ENCODE measurements around the gene TPGS2.
"Not testable (repeated sequence)": the region's sequence is repeated elsewhere in the genome, so short reads cannot be mapped to it uniquely, and the experiment has no call there.

The TPGS2 gene

DNA sequence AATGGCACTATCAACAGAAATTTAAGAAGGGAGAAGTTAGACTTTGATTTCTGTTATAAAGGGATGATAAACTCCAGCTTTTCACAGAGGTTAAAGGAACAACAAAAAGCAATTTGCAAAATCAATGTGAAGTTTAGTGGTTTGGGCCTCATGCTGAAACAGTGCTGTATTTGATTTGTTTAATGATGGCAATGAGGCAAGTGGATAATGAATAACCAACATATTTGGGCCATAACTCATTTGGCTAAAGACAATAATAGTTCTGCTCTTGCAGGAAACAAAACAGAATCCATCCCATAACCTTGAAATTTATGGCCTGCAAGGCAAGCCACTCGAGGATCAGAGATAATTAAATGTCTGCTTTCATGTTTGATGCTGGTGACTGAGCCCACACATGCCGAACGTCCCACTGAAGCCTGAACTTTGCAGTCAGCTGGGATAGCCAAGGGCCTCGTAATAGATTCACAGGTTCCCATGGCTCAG is 56.5 kb downstream of the TPGS2 start:
- no peak for DNase-seq

DNA sequence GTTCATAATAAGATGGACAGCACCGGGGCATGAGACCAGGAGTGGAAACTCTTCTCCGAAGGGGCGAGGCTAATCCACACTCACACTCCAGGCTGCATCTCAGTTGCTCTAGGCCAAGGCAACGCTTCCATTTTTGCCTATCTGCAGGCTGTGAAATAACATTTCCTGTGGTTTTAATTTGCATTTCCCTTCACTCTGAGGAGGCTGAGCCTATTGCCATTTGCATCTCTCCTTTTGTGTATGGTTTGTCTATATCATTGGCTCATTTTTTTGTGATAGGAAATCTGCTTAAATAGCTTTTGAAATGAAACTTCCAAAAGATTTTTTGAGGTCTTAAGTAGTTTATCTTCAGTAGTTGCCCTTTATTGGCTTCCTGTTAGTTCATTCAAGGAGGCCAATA is 57.6 kb downstream of the TPGS2 start:
- DNase-seq = no peak

DNA sequence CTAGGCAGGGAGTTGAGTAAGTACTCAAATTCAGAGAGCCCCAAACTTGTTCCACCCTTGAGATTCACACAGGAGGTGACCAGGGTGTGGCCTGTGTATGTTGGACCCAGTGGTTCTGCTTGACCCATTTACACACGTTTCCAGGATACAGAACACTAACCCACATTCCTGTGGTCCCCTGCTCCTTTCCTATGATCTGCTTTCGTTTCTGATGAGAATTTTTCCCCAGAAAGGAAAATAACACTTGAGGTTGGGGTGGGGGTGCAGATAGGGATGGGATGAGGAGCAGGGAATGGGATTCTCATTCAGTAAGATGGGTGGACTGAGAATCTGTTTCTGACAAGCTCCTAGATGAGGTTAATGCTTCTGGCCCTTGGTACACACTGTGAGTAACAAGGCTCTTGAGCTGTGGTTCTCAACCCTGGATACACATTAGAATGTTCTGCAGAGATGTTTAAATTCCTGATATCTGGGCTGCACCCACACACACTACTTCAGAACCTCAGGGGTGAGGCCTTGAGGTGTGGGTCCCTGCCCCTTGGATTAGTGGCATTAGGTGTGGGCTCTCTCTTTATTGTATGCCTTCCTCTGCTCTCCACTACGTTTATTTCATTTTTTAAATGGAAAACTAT is 58.4 kb downstream of the TPGS2 start:
- no peak for DNase-seq

DNA sequence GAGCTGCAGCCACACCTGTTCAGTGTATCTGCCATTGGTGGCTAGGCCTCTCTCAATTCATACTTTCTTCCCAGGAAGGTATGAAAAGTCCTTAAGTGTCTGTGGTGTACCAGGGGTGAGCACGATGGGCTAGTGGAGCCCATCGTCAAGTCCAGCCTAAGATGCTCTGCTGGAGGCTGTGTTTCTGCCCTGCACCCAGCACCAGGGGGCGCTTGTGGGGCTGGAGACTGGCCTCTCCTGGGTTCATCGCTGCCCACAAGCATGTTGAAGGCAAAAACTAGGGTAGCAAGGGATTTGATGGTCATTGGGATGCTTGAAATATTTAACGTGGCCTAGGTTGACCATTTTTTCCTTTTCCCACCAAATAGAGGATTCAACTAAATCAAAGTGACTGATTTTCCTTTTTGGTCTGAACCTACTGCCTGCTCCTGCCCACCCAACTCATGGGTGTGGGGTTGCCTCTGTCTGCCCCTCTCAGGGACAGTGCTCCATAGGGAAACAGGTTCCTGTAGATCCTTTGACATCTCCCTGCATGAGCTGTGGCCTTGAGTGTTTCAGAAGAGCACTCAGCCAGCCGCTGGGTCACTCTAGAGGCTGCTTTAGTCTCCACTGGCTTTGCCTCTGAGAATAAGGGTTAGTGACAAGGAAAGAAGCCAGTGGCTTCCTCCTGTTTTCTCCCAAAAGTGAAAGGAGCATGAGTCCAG is 59.0 kb downstream of the TPGS2 start:
- peak; percentile 41 for DNase-seq

DNA sequence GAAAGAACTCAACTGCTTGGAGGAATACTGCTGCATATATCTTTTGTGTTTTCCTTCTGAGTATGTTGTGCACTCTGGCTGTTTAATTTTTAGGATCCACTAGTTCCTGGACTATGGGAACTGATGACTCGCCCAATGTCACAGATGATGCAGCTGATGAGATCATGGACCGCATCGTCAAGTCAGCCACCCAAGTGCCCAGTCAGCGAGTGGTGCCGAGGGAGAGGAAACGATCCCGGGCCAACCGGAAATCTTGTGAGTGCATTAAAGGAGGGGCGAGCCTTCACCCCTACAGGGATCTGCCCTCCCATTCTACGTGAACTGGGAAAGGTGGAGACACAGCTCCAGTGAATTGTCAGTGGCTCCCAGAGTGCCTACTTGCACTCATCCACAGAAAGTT is 59.6 kb downstream of the TPGS2 start:
- no peak for DNase-seq

DNA sequence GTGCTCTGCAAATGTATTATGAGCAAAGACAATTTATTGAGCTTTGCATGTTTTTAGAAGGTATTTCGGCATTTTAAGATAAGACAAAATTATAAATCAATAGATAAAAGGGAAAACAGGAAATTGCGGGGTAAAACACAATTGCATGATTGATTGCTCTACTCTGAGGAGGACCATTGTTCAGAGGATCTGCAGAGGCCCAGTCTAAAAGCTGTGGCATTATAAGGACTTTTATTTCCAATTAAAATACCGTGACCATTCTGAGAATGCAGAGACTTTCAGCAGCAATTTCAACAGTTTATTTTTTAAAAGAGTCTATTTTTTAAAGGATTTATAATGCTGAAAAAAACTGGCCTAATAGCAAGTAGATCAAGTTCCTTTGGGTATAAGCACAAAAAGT is 62.0 kb downstream of the TPGS2 start:
- no peak for DNase-seq

DNA sequence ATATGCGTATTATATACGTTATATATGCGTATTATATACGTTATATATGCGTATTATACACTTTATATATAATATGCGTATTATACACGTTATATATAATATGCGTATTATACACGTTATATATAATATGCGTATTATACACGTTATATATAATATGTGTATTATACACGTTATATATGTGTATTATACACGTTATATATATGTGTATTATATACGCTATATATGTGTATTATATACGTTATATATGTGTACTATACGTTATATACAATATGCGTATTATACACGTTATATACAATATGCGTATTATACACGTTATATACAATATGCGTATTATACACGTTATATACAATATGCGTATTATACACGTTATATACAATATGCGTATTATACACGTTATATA is 65.8 kb downstream of the TPGS2 start:
- DNase-seq = not testable (repeated sequence)

DNA sequence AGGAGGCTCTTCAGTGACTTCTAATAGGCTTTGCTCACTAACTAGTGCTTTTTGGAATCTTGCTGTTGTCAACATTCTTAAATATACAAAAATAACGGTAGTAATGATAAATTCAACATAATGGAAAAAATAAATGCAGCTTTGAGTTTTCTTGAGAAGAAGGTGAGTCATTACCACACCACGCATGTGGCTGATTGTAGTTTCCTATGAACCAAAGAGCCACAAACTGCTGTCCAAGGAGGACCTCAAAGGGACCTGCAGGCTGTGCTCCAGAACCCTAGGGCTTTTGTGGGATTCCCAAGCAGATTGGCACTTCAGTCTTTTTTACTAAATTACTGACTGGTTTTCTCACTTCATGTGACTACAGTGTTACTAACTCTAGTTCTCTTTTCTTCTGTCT is 66.7 kb downstream of the TPGS2 start:
- no peak for DNase-seq

DNA sequence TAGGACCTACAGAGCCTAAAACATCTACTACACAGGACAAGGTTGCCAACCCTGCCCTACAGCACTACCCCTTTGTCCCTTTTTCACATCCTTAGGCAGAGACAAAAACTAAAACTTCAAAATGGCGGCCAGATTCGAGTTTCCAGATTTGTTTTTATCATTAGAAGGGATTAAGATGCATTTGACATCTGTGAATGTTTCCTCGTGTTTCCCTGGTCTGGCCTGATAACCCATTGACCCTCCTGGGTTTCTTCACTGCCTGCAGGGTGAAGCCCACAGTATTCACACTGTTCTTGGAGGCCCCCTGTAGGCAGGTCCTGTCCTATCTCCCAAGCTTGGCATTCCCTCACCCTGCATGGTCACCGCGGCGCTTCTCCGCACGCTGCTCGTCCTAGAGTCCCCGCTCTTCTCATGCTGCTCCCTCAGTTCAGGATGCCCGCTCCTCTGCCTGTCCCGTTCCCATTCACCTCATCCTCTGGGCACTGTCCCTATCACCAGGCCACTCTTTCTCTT is 67.6 kb downstream of the TPGS2 start:
- DNase-seq = no peak

DNA sequence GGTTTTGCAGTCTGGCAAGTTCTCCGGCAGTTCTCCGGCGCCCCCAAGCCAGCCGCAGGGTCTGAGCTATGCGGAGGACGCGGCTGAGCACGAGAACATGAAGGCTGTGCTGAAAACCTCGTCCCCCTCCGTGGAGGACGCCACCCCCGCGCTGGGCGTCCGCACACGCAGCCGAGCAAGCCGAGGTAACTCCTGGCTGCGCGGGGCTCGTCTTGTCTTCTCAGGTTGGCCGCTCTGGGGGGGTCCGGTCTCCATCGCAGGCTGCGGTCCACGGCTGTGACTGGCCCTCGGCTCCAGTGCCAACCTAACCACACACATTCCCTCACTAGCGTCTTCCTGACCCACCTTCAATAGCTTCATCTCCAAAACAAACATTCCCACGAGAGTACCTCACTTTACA is 68.2 kb downstream of the TPGS2 start:
- DNase-seq = no peak

DNA sequence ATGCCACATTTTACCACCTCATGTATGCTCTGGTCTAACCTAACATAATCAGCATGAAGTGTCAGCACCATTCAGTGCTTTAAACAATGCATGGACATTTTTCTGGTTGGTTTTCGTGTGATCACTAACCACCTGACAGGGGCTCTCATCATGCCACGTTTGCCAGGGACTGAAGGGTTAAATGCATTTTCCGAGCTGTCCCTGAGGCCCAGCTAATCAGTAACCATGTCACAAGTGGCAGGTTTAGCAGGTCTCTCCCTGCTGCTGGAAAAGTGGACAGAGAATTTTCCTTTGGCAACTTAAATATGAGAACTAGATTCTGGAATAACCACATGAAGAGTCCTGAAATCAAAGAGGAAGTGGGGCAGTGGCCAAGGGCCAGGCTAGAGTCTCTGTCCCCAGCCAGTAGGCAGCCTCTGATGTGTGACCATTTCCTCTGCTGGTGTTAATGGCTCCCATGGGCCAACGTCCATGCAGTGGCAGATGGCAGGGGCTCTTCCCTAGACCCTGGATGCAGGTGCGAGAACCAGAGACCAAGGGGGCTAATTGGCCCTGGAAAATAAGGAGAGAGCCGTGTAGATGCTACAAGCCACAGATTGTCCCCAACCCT is 69.5 kb downstream of the TPGS2 start:
- DNase-seq = no peak

DNA sequence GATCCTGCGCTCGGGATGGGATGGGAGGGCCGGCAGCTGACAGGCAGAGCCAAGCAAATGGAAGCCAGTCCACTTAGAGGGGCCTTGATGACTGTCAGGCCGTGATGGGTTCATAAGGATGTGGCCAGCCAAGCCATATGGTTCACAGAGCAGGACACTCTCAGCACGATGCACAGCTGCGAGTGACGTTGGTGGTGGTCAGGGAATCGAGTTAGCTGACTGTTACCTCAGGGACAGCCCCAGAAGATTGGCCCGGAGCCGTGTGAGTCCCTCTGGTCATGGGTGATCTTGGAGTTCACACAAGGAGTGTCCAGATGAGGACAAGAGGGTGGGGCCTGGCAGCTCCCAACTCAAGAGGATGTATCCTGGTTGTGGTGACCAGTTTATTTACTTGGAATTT is 70.2 kb downstream of the TPGS2 start:
- DNase-seq = no peak

DNA sequence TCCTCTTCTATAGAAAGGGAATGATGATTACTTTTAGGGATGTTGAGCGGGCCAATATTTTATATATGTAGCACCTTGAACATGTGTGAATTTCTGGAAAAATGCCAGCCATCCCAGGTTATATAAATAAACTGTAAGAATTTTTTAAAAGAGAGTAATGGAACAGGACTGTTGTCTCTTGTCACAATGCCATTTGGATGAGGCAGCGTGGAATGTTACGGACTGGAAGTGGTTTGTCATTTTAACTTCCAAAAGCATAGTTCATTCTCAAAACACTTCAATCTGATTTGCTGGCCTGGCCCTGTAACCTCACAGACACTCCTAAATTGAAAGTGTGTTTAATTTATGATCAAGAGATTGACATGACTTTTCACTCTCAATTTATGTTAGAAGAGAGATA is 70.8 kb downstream of the TPGS2 start:
- DNase-seq = no peak

DNA sequence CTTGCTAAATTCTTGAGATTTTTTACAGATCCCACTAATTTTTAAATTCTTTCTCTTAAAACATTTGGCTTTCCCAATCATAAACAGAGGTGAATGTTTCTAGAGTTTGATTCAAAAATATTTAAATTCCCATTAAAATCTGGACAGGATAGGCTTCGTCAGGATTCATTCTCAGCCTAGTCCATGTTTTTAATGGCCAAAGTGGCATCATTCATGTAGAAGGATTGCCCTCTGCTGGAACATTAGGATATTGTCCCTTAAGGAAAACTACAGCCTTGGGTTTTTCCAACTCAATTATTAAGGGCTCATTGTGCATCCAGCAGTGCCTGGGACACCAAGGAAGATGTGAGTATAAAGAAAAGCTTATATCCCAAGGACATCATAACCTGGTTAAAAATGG is 71.7 kb downstream of the TPGS2 start:
- peak; percentile 41 for DNase-seq

DNA sequence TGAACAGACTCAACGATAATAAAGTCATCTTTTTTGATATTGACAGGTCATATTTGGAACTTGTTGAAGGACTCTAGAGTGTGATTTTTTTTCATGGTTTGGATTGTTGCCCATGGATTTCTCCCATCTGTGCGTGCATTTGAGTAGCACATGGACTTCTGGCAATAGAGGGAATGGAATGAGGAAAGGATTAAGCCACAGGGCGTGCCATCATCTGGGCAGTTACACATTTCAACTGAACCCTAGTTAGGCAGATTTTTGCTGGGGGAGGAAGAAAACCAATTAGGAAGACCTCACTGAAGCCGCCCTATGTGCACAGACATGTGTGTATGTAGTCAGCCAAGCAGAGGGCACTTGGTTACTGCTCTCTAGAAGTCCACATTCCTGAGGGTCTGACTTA is 72.6 kb downstream of the TPGS2 start:
- DNase-seq = no peak

DNA sequence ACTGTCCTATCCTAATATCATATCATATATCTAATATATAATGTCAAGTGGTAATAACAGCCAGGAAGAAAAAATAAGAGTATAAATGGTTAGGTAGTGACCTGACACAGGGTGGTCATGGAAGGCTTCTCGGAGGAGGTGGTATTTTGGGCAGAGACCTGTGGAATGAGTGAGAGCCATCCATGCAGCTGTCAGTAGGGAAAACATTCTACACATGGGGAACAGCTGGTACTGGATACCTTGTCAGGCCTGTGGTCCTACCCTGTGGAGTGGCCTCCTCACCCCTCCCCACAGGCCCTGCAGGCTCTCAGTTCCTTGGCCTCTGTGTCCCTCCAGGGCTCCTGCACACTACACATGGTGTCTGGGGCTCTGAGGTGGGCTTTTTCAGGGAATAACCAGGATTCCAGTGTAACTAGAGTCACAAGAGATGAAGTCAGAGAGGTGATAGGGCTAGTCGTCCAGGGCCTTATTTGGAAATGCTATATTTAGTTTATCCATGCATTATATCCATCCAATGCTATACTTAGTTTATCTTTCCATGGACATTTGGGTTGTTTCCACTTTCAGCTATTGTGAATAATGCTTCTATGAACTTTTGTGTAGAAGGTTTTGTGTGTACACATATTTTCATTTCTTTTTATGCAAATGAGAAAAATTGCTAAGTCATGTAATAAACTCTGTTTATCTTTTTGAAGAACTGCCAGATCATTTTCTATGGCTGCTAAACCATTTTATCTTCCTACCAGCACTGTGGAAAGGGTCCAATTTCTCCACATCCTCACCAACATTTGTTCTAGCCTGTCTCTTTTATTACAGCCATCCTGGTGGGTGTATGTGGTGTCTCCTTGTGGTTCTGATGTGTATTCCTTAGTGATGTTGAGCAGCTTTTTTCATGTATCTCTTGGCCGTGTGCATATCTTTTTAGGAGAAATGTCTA is 75.6 kb downstream of the TPGS2 start:
- no peak for DNase-seq

DNA sequence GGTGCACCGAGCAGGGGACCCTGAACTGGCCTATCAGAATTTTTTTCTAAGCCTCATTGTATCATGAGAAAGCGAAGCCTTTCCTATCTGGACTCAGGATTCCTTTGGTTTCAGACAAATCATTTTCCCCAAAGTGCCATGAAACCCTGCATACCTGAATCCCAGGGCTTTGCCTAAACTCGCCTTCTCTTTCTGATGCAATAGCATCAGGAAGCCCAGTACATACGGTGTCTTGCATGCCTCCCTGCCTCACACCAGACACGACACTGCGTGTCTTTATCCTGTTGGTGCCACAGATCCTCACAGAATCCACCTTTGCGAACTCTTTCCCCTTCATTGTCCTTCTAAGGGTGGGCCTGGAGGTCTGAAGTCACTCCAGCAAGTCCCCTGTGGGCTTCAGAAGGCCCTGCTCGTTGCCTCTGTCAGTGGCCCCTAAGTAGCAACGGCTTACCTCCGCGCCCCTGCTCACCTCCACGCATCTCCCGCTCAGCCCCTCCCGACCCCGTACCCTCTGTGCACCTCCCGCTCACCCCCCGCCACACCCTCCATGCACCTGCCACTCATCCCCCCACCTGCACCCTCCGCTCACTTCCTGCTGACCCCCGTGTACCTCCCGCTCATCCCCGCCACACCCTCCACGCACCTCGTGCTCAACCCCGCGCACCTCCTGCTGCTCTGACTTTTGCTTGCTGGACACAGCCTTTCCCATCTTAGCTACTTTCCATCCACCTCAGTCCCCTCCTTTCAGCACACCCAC is 83.4 kb downstream of the TPGS2 start:
- DNase-seq = no peak

DNA sequence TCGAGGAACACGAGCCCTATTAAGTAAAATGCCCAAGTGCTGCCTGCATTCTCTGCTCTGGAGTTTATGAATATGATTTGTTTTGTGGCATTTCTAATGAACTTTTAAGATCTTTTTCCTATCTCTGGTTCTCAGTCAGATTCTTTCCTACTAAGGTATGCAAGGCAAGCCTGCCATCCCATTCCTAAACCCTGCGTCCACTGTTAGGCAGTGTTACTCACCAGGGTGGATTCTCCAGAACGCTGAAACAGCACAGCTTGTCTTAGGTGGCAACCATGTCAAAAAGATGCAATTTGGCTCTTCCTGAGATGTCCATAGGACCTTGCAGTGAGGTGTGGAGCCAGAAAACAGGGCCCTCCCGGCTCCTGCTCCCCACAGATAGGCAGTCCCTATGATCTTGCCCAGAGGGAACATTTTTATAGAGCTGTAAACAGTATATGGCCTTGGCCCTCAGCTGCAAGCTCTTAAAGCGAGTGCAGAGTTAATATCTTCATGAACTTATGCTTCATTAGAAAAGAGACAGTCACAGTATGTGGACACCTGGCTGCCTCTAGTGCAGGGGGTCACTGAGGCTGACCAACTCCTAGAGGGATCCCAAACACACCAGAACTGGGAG is 84.4 kb downstream of the TPGS2 start:
- no peak for DNase-seq

All from RPMI8226 (cell line).